IPS-15b (cell line): Measurements from ENCODE around the gene ETFB.

Source experiments
- H3K27me3 ChIP-seq: one replicate; pipeline ENCODE4 v1.6.1; 2013; ENCODE audit warnings: low read length; ENCODE audit not compliant: control insufficient read depth, insufficient read depth
- H3K36me3 ChIP-seq: one replicate; pipeline ENCODE4 v1.6.1; 2013; ENCODE audit warnings: low read length; ENCODE audit not compliant: control insufficient read depth, insufficient read depth
- H3K4me1 ChIP-seq: one replicate; pipeline ENCODE4 v1.6.1; 2013; ENCODE audit warnings: mild to moderate bottlenecking, low read length; ENCODE audit not compliant: control insufficient read depth, insufficient read depth
- H3K4me3 ChIP-seq: one replicate; pipeline ENCODE4 v1.5.1; 2013; ENCODE audit warnings: low read depth, low read length
- H3K9ac ChIP-seq: one replicate; pipeline ENCODE4 v1.6.1; 2013; ENCODE audit warnings: low read depth, mild to moderate bottlenecking, low read length
- H3K9me3 ChIP-seq: one replicate; pipeline ENCODE4 v1.6.1; 2013; ENCODE audit warnings: mild to moderate bottlenecking, low read length; ENCODE audit not compliant: control insufficient read depth, insufficient read depth

The ETFB gene

DNA sequence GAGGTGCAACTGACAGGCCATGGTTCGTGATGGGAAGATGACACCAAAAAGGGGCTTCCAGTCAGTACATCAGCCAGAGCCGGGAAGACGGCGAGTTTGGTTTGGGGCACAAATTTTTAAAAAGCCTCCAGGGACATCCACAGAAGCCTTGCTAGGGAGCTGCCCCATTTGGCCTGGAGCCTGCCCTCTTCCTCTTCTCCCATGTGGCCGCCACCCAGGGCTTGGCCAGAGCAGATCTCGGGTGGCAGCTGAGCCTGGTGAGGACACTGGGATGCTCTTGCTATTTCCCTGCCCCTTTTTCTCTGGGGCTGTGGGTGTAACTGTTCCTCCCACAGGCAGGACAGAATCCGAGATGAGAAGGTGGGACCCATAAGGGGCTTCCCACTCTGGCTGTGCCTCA lies 8.2 kb downstream of the ETFB start:
- H3K4me3 ChIP-seq = no peak overlapping the region
- peaks cover 13% of the 10 kb centered on the region for H3K4me1 ChIP-seq
- H3K9ac ChIP-seq = no peak overlapping the region
- H3K36me3 ChIP-seq = no peaks in the 10 kb centered on the region
- H3K9me3 ChIP-seq = no peaks in the 10 kb centered on the region
- no peaks in the 10 kb centered on the region for H3K27me3 ChIP-seq

DNA sequence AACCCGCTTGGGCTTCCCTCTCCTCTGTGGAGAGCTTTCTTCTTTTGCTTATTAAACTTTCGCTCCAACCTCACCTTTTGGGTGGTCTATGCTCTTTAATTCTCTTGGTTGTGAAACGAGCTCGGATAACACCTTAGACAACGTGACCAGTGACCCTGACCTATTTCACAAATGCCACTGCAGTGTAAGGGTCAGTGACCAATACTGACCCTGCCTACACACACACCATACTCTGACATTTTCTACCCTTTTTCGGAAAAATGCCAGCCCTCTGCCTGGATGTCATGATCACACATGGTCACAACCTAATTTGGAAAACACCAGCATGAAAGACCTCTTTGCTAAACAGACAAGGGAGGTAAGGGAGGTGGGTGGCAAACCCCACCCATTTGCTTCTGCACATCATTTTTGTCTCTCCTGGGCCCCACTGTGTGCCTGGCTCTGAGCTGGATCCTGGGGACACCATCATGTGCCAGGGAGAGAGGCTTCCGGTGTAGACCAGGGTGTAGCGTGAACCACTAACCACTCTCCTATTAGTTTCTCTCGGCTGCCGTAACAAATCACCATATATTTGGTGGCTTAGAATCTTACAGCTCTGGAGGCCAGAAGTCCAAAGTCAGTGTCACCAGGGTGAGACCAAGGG lies 9.9 kb downstream of the ETFB start:
- Histone ChIP-seq H3K9me3 (no peaks in the 10 kb centered on the region), H3K27me3 (no peaks in the 10 kb centered on the region), H3K36me3 (peaks cover 2% of the 10 kb centered on the region), H3K4me3 (no peak overlapping the region), H3K9ac (no peak overlapping the region), H3K4me1 (peaks cover 9% of the 10 kb centered on the region)

DNA sequence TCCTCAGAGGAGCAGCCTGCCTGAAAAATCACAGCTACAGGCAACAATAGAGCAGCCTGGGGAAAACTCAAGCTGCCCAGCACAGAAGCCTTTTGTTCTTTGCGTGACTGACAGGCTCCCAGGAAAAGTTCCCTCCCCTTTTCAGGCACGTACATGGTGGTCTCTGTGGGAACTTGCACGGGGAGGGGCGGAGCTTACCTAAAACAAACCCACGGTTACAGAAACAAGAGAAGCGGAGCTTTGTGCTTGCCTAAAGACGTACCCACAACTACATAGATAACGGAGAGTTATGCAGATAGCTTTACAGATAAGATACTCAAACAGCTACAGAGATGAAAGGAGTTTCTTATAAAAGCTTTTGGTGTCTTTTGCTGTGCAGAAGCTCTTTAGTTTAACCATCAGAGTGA lies 11.4 kb downstream of the ETFB start:
- Histone ChIP-seq H3K36me3 (peaks cover 5% of the 10 kb centered on the region), H3K9ac (no peak overlapping the region), H3K9me3 (no peaks in the 10 kb centered on the region), H3K4me3 (no peak overlapping the region), H3K4me1 (peaks cover 9% of the 10 kb centered on the region), H3K27me3 (no peaks in the 10 kb centered on the region)

- Histone ChIP-seq H3K9me3 (no peaks in the 10 kb centered on the region), H3K27me3 (no peaks in the 10 kb centered on the region), H3K36me3 (peaks cover 5% of the 10 kb centered on the region), H3K4me1 (peaks cover 9% of the 10 kb centered on the region), H3K4me3 (no peak overlapping the region), H3K9ac (no peak overlapping the region)
These were observed 12.0 kb downstream of the ETFB start for GRCh38 chr19:51354103-51354741.

DNA sequence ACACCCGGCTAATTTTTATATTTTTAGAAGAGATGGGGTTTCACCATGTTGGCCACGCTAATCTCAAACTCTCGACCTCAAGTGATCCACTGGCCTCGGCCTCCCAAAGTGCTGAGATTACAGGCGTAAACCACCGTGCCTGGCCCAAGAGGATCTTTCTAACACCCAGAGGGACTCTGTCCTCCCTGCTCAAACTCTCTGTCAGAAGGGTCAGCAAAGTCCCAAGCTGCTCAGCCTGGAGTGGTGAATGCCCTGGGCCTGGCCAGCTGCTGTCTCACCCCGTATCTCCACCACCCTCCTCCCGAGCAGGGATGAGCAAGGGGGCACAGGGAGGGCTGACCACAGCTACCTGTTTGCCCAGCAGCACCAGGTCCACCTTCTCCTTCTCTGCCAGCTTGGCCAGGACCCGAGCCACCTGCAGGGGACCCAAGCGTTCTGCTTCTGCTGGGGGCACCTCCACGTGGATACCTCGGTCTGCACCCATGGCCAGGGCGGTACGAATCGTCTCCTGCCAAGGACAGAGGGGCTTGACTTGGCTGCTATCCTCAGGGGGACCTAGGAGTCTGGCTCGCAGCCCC lies 13.3 kb downstream of the ETFB start:
- Histone ChIP-seq H3K4me3 (no peak overlapping the region), H3K27me3 (no peaks in the 10 kb centered on the region), H3K9me3 (no peaks in the 10 kb centered on the region), H3K36me3 (peaks cover 5% of the 10 kb centered on the region), H3K9ac (no peak overlapping the region), H3K4me1 (peaks cover 9% of the 10 kb centered on the region)

DNA sequence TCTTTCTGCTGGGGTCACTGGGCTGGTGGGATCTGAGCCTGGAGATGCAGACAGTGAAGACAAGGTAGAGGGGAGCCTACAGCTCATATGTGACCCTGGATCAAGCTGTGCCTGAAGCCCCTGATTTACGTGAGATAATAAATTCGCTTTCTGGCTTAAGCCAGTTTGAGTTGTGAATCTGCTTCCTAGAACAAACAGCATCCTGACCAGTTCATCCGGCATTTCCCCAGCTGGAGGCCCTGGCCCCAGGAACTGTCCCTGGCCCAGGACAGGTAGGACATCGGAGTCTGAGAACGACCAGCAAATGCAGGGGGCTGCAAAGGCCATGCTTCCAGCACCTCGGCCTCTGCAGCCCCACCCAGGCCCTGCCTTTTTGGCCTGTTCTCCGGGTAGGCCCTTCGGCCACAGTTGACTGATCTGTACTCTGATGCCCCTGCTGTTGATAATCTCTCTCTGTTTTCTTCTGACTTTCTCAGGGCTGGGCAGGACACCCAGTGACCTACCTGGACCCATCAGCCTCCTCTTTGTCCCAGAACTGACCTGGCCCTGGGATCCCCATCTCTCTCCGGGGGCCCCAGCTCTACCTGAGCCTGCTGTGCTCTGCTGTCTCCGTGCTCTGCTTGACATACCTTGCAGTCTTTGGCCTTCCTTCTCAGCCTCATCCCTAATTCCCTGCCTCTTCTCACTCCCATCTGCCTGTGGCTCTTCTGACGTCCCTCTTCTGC lies 14.8 kb downstream of the ETFB start:
- H3K4me1 ChIP-seq = peaks cover 9% of the 10 kb centered on the region
- no peaks in the 10 kb centered on the region for H3K9me3 ChIP-seq
- no peak overlapping the region for H3K4me3 ChIP-seq
- peaks cover 5% of the 10 kb centered on the region for H3K36me3 ChIP-seq
- H3K27me3 ChIP-seq = no peaks in the 10 kb centered on the region
- no peak overlapping the region for H3K9ac ChIP-seq

DNA sequence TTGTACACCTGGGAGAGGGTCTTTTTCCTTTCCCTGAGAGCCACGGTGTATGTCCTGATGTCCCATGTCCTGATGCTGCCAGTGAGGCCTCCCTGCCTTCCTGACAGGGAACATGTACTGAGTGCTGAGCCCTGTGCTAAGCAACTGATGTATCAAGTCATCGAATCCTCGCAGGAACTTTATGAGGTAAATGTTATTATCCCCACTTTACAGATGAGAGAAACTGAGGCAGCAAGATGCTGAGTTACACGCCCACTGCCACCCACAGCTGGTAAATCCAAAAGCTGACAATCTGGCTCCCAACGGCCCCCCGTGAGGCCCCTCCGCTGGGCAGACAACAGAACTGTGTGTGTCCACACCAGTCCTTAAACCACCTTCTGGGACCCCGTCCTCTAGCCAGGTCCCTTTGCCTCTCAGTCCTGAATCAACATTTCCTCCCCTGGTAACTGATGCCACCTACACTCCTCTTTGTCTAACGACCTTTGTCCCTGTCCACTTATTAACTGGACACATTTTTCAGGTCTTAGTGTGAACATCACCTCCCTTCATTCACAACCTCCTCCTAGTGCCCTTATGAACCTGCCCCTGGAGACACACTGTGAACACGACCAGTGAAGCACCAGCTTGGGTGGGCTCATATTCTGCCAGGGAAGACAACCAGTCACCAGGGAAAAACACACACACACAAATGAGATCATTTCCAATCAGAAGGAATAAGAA lies 18.8 kb downstream of the ETFB start:
- Histone ChIP-seq H3K4me1 (peaks cover 3% of the 10 kb centered on the region), H3K36me3 (peaks cover 5% of the 10 kb centered on the region), H3K9me3 (no peaks in the 10 kb centered on the region), H3K9ac (no peak overlapping the region), H3K4me3 (no peak overlapping the region), H3K27me3 (no peaks in the 10 kb centered on the region)

DNA sequence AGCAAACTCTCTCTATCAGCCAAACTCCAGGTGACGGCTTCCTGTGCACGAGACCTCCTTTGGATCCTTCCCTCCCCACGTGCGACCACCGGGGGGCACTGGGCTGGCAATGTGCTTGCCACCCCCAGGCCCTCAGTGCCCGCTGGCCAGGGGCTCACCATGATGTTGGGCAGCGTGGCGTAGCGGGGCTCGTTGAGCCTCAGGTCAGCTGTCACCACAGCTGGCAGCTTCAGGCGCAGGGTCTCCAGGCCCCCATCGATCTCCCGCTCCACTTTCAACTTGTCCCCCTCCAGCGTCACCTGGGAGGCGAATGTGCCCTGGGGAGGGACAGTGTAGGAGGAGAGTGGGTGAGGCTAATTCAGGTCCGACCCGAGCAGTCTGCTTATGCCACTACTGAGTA lies 19.4 kb downstream of the ETFB start:
- H3K9me3 ChIP-seq = no peaks in the 10 kb centered on the region
- peaks cover 2% of the 10 kb centered on the region for H3K27me3 ChIP-seq
- H3K4me3 ChIP-seq = no peak overlapping the region
- H3K9ac ChIP-seq = no peak overlapping the region
- peaks cover 5% of the 10 kb centered on the region for H3K36me3 ChIP-seq
- H3K4me1 ChIP-seq = peaks cover 7% of the 10 kb centered on the region

DNA sequence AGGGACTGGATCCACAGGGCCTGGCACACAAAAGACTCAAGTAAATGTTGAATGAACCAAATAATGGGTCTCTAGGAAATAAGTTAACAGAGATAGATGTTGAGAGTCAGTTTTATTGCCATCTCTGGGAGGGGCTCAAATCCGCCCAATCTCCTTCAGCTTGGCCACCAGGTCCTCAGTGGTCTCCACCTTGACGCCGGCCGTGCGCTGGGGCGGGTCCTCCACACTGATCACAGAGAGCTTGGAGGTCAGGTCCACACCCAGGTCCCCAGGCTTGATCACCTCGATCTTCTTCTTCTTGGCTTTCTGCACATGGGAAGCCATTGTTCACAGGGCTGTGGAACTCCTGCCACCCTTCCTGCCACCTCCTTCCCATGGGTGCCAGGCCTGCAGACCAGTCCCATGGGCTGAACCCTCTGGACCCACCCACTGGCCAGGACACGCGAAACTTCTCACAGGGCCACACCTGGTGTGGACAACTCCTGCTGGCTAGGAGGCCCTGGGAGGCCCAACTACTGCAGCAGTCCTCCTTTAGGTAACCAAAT lies 21.0 kb downstream of the ETFB start:
- H3K36me3 ChIP-seq = no peaks in the 10 kb centered on the region
- no peak overlapping the region for H3K9ac ChIP-seq
- peaks cover 9% of the 10 kb centered on the region for H3K27me3 ChIP-seq
- H3K4me1 ChIP-seq = peaks cover 7% of the 10 kb centered on the region
- H3K4me3 ChIP-seq = no peak overlapping the region
- no peaks in the 10 kb centered on the region for H3K9me3 ChIP-seq

DNA sequence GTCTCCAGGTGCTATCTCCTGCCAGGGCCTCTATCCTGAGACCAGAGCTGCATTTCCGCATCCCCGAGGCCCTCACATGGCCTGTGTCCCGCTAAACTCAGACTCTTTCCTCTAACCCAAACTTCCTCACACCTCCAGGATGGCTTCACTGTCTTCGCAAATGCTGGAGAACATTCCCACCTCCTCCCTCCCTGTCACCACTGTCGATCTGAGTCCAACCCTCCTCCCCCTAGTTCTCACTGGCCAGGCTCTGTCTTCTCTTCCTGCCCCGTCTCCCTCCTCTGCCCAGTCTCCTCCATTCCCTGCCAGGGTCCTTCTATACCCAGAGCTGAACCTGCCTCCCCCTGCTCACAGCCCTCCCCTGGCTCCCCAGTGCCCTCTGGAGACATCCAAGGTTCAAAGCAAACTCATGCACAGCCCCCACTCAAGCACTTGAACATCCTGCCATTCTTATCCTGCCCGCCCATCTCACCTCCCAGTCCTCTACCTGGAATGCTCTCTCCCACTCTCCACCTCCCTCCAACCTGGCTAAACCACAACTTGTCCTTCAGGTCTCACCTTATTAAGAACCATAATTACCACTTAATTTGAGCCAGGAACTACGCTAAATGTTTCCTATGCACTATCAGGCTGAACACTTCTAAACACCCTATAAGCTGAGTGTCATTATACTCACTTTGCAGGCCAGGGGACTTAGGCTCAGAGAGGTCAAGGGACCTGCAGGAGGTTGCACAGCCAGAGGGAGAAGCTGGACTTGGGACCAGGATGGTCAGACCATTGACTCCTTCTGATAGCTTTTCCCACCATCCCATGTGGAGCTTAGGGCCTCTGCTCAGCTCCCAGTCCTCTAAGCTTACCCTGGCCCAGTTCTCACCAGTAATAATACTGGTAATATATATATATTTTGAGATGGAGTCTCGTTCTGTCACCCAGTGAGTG lies 23.3 kb downstream of the ETFB start:
- no peak overlapping the region for H3K9ac ChIP-seq
- no peaks in the 10 kb centered on the region for H3K9me3 ChIP-seq
- peaks cover 7% of the 10 kb centered on the region for H3K4me1 ChIP-seq
- H3K4me3 ChIP-seq = no peak overlapping the region
- H3K27me3 ChIP-seq = peaks cover 9% of the 10 kb centered on the region
- H3K36me3 ChIP-seq = no peaks in the 10 kb centered on the region
